Raji (cell line): ENCODE results near the gene LIG1.

Source experiments
- POLR2A ChIP-seq: IDR thresholded peaks from 2 replicates; pipeline ENCODE4 v1.6.1; 2011; ENCODE audit warnings: low read depth, low read length, control low read depth; ENCODE audit not compliant: insufficient read depth

The LIG1 gene

DNA sequence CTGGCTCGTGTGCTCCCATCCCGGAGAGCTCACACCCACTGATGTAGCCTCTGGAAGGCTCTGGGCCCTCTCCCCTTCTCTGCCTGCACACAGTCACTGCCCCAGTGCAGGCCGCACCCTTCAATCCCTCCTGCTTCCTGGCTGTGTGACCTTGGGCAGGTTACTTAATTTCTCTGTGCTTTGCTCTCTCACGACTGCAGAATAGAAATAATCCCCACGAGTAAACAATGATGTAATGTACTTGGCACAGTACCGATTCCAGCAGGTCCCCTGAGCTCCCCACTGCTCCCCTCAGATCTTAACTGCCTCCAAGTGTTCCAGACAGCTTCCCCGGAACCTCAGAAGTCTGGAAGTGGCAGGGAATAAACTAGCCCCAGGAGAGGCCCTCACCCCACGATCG is 16.1 kb downstream of the LIG1 start:
- TF ChIP-seq POLR2A: no peak

DNA sequence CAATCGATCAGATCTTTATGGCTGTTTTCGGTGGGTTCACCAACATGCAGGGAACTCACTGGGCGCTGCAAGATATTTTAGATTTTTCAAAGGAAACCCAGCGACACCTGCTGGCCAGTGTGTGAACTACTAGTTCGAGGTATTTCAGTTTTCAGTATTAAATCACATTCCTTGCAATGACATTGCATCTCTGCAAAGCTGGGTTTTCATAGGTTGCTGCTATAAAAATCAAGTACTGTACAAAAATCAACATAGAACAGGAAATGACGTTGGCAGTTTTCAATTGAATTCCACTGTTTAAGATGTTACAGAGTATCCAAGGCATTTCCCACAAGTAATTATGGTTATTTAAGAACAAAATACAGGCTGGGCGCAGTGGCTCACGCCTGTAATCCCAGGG is 17.6 kb downstream of the LIG1 start:
- no peak for TF ChIP-seq POLR2A

DNA sequence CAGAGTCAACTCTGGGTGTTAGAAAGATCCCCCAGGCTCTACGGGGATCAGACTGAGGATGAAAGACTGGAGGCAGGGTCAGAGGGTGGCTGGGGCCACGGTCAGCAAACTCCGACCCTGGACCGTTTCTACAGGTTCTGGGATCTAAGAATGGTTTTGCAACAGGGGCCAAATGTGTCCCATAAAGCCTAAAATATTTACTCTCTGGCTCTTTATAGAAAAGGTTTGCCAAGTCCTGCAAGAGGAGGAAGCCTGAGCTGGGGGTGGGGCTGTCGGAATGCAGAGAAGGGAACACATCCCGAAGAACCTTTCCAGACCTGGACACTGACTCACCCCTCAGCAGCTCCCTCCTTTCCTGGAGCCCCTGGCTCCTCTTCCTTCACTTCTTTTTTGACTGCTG is 20.7 kb downstream of the LIG1 start:
- no peak for TF ChIP-seq POLR2A

DNA sequence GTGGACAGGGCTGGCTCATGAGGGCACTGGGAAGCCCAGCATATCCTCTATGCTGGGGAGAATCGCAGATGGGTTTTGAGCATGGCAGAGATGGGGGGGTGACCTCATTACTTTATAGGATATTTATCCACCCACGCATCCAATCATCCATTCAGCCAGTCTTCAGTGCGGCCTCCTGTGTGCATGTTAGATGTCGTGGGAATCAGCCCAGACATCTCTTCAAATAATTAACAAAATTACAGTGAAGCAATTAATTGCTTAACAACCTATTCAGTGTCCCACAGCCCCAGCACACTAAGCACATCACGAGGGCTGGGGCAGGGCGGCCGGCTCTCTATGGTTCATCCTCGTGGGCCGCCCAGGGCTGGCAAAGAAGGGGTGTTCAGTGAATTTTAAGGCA is 21.6 kb downstream of the LIG1 start:
- TF ChIP-seq POLR2A: no peak

DNA sequence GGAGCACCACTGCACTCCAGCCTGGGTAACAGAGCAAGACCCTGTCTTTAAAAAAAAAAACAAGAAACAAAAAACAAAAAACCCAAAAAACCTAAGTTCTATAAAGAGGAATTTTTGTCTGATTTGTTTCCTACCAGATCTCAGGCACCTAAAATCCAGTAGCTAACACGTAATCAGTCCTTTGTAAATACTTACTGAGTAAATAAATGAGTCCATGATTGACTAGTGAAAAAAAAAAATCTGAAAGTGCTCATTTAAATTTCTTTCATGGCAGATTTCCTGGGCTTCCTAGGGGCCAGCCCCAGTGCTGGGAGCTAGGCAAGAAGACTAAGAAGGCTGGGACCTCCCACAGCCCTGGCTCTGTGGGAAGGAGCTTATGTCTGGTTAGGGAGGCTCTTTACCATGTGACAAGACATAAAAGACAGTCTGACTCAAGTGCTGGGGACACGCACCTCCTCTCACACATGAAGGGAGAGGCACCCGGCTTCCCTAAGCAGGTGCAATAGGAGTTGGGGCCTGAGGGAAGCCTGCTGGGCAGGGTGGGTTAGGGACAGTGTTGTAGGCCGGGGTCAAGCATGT is 22.5 kb downstream of the LIG1 start:
- no peak for TF ChIP-seq POLR2A

DNA sequence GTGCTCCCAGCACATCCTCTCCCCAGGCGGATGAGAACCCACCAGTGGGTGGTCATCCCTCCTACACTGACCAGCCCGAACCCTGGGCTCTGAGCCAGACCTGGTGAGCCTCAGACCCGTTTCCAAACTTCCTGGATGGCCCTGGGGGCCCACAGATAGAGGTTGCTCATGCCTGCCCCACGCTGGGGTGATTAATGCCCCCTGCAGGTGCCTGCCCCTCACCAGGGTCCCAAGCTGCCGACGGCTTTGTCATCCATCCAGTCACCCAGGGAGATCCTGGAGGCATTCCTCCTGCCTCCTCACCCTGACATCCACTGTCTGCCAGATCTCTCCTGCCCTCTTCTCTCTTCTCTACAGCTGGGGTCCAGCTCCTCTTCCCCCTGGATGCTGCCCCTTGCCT is 31.1 kb downstream of the LIG1 start:
- TF ChIP-seq POLR2A: no peak

DNA sequence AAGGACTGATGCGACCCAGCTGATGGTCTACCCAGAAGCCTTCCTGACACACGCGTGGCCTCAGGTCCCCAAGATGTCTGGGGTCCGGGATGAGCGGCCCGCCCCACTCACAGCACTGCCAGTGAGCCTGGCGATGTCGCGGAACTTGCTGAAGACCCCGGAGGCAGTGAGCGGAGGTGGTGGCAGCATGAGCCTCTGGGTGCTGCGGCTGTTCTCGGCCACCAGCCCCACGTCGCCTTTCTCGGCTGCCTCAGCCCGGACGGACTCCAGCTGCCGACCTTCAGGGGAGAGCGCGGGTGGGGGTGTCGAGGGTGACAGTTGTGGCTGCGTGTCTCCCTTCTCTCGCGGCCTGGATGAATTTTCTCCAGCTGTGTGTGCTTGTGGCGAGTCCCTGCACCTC is 32.7 kb downstream of the LIG1 start:
- TF ChIP-seq POLR2A: no peak

DNA sequence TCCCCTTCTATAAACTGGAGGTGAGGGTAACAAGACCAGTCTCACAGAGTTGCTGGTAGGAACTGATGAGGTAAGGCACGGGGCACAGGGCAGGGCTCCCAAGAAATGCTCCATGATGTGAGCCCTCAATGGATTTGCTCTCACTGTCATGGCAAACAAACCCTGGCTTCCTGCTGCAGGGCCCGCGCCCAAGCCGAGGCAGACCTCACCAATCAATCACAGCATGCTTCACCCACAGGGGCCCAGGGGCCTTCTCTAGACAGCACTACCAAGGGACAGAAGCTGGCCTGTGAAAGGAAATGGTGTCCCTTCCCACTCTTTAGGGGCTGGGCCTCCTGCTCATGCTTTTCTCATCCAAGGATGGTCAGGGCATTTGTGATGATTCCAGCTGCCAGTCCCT is 33.6 kb downstream of the LIG1 start:
- TF ChIP-seq POLR2A: no peak

DNA sequence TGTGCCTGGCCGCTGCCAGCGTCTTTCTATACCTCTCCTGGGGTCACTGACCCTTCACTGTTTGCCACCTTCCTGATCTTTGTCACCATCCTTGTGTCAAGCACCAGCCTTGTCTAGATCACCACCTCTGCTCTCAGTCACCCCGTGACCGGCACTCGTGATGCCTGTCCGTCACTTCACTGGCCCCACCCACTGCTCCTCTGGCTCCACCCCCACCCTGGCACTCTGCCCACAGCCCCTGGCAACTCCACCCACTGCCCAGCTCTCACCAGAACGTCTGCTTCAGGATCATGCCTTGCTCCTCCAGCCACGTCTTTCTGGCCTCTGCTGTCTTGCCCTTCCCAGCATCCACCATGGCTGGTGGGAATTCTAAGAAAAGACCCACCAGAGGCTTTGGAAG is 34.7 kb downstream of the LIG1 start:
- TF ChIP-seq POLR2A: no peak

DNA sequence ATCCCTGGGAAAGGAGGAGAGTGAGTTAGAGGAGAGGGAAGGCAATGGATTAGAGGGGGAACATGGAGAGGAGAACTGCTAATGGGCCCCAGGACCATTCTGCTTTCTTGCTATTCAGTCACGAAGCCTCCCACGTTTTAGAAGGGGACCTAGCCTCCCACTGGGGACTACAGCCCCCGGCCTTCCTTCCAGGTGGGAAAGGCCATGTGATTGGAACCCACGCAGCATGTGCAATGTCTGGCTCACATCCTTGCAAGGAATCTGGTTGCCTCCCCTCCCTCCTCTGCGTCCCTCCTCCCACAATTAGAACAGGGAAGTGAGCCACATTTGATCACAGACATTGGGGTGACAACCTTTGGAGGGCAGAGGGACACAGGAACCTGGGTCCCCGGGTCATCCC is 37.0 kb downstream of the LIG1 start:
- TF ChIP-seq POLR2A: no peak

DNA sequence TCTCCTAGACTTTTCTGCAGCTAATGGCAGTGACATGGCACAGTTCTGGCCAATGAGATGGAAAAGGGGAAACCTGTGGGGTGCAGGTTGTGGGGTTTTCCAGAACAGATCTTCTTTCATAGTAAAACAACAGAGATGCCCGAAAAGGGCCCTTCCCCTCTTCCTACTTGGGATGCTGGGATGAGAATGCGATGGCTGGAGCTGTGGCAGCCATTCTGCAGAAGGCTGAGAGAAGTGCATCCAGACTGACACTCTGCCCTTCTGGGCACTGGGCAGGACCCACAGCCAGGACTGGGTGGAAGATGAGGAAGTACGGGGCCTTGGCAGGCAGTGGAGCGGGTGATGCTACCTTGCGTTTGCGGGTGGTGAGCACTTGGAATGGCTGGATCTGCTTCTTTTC is 42.6 kb downstream of the LIG1 start:
- TF ChIP-seq POLR2A: no peak

DNA sequence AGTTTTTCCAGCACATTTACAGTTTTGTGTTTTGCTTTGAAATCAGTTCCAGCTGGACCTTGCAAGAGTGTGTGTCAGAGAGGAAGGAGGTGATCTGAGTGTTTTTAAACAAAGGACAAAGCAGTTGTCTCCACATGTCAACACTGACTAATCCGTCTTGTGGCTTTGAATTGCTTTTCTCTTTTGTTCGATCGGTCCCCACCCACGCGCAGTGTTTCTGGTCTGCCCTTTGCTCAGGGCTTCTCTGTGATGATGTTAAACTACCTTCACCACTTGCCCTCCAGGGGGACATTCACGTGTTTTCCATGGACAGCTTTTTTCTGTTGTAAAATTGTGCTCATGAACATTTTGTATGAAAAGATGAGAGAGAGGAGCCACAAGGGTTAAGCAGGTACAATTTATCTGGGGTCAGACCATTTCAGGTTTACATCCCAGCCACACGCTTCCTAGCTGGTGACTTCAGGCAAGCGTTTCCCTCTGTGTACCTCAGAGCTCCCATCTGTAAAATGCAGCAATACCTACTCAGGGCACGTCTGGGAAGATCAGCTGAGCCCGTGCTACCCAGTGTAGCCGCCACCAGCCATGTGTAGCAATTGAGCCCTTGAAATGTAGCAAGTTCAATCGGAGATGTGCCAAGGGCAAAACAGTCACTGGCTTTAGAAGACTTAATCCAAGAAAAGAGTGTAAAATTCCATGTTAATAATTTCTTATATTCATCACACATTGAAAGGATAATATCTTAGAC is 46.1 kb downstream of the LIG1 start:
- TF ChIP-seq POLR2A: no peak

DNA sequence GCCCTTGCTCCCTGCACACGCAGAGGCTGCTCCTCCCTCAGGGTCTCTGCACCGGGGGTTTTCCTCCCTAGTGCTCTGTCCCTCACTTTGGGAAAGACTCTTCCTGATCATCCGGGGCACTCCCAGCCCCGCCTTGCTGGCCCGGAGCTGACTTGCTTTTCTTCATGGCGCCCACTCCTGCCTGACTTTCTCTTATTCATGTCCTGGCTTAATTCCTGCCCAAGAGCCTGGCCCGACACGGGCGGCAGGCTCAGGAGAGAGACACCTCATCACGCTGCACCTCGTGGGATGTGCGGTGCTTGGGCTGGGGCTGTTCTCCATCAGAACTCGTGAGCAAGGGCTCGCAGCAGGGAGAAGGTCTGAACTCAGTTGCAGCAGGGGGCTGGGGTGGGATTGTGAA is 47.7 kb downstream of the LIG1 start:
- TF ChIP-seq POLR2A: no peak

DNA sequence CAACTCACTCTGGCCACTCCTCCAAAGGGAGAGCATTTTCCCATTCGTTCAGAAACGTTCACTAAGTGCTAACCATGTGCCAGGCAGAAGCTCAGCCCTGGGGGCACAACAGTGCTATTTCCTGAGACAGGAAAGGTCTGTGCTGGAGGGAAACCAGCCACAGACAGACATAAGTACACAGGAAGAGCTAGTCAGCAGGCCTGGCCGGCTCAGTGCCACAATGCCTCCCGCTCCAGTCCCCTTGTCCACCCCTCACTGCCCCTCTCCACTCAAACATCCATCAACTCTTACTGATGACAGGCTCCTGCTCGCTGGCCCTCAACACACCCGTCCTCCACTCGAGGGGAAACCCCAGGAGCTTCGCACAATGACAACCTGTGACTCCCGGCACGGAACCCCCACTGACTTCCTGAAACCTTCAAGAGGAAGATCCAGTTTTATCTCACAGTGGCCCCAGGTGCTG is 48.2 kb downstream of the LIG1 start:
- TF ChIP-seq POLR2A: no peak

DNA sequence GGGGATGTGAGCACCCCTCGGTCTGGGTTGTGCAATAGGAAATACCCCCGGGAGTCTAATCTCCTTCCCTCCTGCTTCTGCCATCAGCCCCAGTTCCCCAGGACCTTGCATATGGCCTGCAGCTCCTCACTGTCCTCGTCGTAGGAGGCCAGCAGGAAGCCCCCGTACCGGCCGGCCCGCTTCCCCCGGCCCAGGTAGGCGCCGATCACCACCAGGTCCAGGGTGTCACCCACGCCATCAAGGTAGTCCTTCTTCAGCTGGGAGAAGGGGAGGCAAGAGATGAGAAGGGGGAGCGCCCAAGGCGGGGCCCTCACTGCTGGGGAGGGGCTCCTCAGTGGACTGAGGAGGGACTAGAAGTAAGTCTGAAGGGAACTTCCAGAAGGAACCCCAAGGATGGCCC is 49.1 kb downstream of the LIG1 start:
- TF ChIP-seq POLR2A: no peak

DNA sequence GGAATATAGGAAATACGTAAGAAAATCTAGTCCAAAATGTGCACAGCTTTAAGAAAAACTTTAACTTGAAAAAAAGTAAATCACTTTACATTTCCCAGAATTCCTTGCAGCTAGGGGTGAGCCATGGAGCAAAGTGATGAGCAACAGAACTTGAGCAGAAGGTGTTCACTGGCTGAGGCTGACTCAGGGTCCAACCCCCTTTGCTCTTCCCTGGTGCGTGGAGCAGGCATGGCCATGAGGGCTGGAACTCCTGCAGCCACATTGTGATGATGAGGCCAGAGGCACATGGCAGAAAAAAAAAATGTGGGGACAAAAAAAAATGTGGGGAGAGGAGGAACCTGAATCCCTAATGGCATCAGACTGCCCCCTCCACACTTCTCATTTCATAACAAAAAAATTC is 49.6 kb downstream of the LIG1 start:
- TF ChIP-seq POLR2A: no peak

DNA sequence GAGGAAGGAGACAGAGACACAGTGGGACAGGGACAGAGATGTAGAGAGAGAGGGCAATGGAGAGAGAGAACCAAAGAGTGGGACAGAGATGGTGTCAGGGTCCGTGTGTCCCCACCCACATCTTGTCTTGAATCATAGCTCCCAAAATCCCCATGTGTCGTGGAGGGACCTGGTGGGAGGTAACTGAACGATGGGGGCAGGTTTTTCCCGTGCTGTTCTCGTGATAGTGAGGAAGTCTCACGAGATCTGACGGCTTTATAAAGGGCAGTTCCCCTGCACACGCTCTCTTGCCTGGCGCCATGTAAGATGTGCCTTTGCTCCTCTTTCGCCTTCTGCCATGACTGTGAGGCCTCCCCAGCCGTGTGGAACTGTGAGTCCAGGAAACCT is 52.0 kb downstream of the LIG1 start:
- no peak for TF ChIP-seq POLR2A
